PC-9 (cell line): ENCODE results near the gene LMF1.

ENCODE experiments used
- EZH2 ChIP-seq: fragments of 200-600 bp; sonication (generic); IDR thresholded peaks from 2 replicates; pipeline ENCODE4 v1.8.0; 2017; ENCODE audit warnings: antibody characterized with exemption, low read depth
- TF ChIP-seq, protein P1 (sequence below): fragments of 200-600 bp; sonication (generic); conservative IDR thresholded peaks from 2 replicates; pipeline ENCODE4 v1.6.1; 2017; ENCODE audit warnings: mixed run types, antibody characterized with exemption, mild to moderate bottlenecking, moderate library complexity

DNA sequence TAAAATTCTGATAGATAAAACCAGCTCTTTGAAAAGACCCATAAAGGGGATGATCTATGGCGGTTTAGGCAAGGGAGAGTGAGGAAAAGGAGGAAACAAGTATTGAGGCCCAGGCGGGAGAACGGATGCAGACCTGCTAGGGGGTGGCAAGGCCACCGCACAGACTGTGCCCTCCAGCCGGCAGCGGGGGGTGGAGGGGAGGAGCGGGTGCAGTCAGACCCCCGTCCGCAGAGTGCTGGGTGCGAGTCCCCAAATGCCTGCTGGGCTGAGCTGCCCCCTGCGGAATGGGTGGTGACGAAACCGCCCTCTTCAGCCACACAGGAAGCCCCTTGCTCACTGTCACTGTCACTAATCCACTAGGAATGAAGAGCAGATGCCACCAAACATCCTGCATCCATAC lies 46.0 kb downstream of the LMF1 start:
- no peak for TF ChIP-seq EZH2
- TF ChIP-seq, protein P1, sequence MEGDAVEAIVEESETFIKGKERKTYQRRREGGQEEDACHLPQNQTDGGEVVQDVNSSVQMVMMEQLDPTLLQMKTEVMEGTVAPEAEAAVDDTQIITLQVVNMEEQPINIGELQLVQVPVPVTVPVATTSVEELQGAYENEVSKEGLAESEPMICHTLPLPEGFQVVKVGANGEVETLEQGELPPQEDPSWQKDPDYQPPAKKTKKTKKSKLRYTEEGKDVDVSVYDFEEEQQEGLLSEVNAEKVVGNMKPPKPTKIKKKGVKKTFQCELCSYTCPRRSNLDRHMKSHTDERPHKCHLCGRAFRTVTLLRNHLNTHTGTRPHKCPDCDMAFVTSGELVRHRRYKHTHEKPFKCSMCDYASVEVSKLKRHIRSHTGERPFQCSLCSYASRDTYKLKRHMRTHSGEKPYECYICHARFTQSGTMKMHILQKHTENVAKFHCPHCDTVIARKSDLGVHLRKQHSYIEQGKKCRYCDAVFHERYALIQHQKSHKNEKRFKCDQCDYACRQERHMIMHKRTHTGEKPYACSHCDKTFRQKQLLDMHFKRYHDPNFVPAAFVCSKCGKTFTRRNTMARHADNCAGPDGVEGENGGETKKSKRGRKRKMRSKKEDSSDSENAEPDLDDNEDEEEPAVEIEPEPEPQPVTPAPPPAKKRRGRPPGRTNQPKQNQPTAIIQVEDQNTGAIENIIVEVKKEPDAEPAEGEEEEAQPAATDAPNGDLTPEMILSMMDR: no peak
